HepG2 (cell line): ENCODE data around the gene PLCB2.

Experiments used
- ADNP ChIP-seq: sonication (generic); formaldehyde crosslinking; IDR thresholded peaks from 2 replicates; pipeline ENCODE4 v1.4.0; 2020; ENCODE audit warnings: missing genetic modification reagents
- BCL6 ChIP-seq: IDR thresholded peaks from 2 replicates; pipeline ENCODE4 v1.6.1; 2016; ENCODE audit warnings: missing genetic modification reagents, missing compliant biosample characterization
- CTCF ChIP-seq: sonication (generic); formaldehyde crosslinking; IDR thresholded peaks from 2 replicates; pipeline ENCODE4 v1.5.0; 2020; ENCODE audit warnings: mild to moderate bottlenecking, missing genetic modification reagents, moderate library complexity
- HINFP ChIP-seq: sonication (generic); formaldehyde crosslinking; IDR thresholded peaks from 2 replicates; pipeline ENCODE4 v1.4.0; 2020; ENCODE audit warnings: low read depth, mild to moderate bottlenecking, missing genetic modification reagents
- MYPOP ChIP-seq: sonication (generic); formaldehyde crosslinking; IDR thresholded peaks from 2 replicates; pipeline ENCODE4 v1.8.1; 2023; ENCODE audit warnings: mild to moderate bottlenecking, moderate library complexity, missing genetic modification reagents
- NR2C2 ChIP-seq: sonication (generic); formaldehyde crosslinking; IDR thresholded peaks from 2 replicates; pipeline ENCODE4 v1.4.0; 2020; ENCODE audit warnings: missing genetic modification reagents, mild to moderate bottlenecking, moderate library complexity, borderline replicate concordance
- PAF1 ChIP-seq: IDR thresholded peaks from 2 replicates; pipeline ENCODE4 v1.6.1; 2016; ENCODE audit warnings: missing genetic modification reagents, missing compliant biosample characterization
- POLR2AphosphoS5 ChIP-seq: IDR thresholded peaks from 2 replicates; pipeline ENCODE4 v1.6.1; 2012; ENCODE audit warnings: low read depth, low read length
- RELA ChIP-seq: sonication (generic); formaldehyde crosslinking; IDR thresholded peaks from 2 replicates; pipeline ENCODE4 v1.4.0; 2020; ENCODE audit warnings: missing genetic modification reagents
- RXRB ChIP-seq: IDR thresholded peaks from 2 replicates; pipeline ENCODE4 v1.6.1; 2016; ENCODE audit warnings: borderline replicate concordance, missing genetic modification reagents, missing compliant biosample characterization
- TRIM22 ChIP-seq: fragments of 450-650 bp; IDR thresholded peaks from 2 replicates; pipeline ENCODE4 v1.6.1; 2017
- ZBTB40 ChIP-seq, 2 experiments: fragments of 450-650 bp in 1 of 2; sonication (generic) in 1 of 2; formaldehyde crosslinking in 1 of 2; IDR thresholded peaks; 2 replicates each; pipeline versions ENCODE4 v1.6.1 to v1.8.0; 2016 to 2022; ENCODE audit warnings: antibody characterized with exemption in 1 of 2, mild to moderate bottlenecking in 1 of 2, missing genetic modification reagents in 1 of 2
- ZNF143 ChIP-seq: sonication (generic); formaldehyde crosslinking; IDR thresholded peaks from 2 replicates; pipeline ENCODE4 v1.4.0; 2020; ENCODE audit warnings: missing genetic modification reagents

- TF ChIP-seq CTCF (CRISPR knock-in tag) = no peak
- TF ChIP-seq ZBTB40 (IDR thresholded peaks at IDR 0.05) = no peak
- TF ChIP-seq ZBTB40 (CRISPR knock-in tag; IDR thresholded peaks at IDR 0.05) = no peak
- TF ChIP-seq RELA (CRISPR knock-in tag) = no peak
- no peak for TF ChIP-seq RXRB (CRISPR knock-in tag)
- TF ChIP-seq ADNP (CRISPR knock-in tag) = no peak
- TF ChIP-seq ZNF143 (CRISPR knock-in tag) = no peak
- TF ChIP-seq MYPOP (CRISPR knock-in tag) = peak; percentile 81
- no peak for TF ChIP-seq NR2C2 (CRISPR knock-in tag)
- no peak for TF ChIP-seq POLR2AphosphoS5
- no peak for TF ChIP-seq HINFP (CRISPR knock-in tag)
- no peak for TF ChIP-seq PAF1
- no peak for TF ChIP-seq TRIM22
- TF ChIP-seq BCL6 = no peak
Measured at GRCh38 chr15:40290918-40291574, 16.7 kb downstream of the PLCB2 start.
